RWPE1 (cell line): ENCODE results near the gene OR7G1.
"Not testable (repeated sequence)": the region's sequence is repeated elsewhere in the genome, so short reads cannot be mapped to it uniquely, and the experiment has no call there.

Experiments used
- CTCF ChIA-PET: fragments of 350-600 bp; sonication (Branson Sonifier 250); formaldehyde crosslinking; extraction: SDS; loops from one replicate; lab custom pipeline; 2021; lab: Yijun Ruan, JAX
- POLR2A ChIA-PET: fragments of 400-600 bp; formaldehyde crosslinking; extraction: SDS; loops from one replicate; lab custom pipeline; 2020; ENCODE audit warnings: antibody characterized with exemption; ENCODE audit not compliant: low non-redundant PET; lab: Yijun Ruan, JAX
- DNase-seq: peaks from one replicate; pipeline ENCODE4 v3.0.0; 2012; ENCODE audit warnings: low spot score
- H3K27ac ChIP-seq: fragments of 450-650 bp; 2 replicates; pipeline ENCODE4 v1.5.1; 2017
- CTCF ChIP-seq: fragments of 450-650 bp; conservative IDR thresholded peaks from 2 replicates; pipeline ENCODE4 v1.5.1; 2017; ENCODE audit warnings: low read depth, mild to moderate bottlenecking

OR7G1 gene

GRCh38 chr19:9075064-9075949 lies 40.3 kb downstream of the OR7G1 start:
- POLR2A ChIA-PET: no interaction called here

GRCh38 chr19:9073806-9074205 lies 41.8 kb downstream of the OR7G1 start:
- no peak for TF ChIP-seq CTCF
- POLR2A ChIA-PET: no interaction called here
- CTCF ChIA-PET: interaction anchor here (0.6 kb wide), 1 partner anchor 1499 kb away, joined by 3 read pairs; no protein-coding TSS in a partner anchor
- H3K27ac ChIP-seq: no peak overlapping the region
- DNase-seq: no peak

More at GRCh38 chr19:9075064-9075949, 40.3 kb downstream of the OR7G1 start:
- CTCF ChIA-PET: interaction anchor here (0.5 to 1.1 kb wide), 3 partner anchors 9 to 807 kb away, joined by 4 to 6 read pairs (median 4); no protein-coding TSS in a partner anchor
- TF ChIP-seq CTCF: no peak
- H3K27ac ChIP-seq: peak overlapping the region; percentile 94
- peak; percentile 100 for DNase-seq

GRCh38 chr19:9071720-9072119 lies 43.8 kb downstream of the OR7G1 start:
- POLR2A ChIA-PET, H3K27ac ChIP-seq, CTCF ChIA-PET, DNase-seq: not testable (repeated sequence)

DNA sequence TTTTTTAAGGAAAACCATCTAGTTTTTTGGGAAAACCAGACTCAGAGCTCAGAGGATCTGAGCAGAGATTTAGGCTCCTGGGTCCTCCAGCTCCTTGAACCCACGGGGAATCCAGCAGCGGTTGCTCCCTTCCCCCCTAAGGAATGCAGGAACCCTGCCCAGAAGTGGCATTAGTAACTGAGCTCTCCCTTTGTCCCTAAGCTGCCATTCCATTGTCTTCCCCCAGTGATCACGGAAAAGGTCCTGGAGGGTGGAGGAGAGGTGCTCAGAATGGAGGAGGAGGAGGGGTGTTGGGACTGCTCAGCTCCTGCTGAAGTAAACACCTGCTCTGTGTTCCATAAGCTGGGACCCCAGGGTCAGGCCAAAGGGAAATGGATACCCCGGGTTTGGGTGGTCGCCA lies 45.5 kb downstream of the OR7G1 start:
- DNase-seq: no peak
- CTCF ChIA-PET: no interaction called here

GRCh38 chr19:9065457-9066014 lies 50.0 kb downstream of the OR7G1 start:
- POLR2A ChIA-PET: no interaction called here
- no peak overlapping the region for H3K27ac ChIP-seq
- DNase-seq: no peak
- CTCF ChIA-PET: interaction anchor here (0.6 kb wide), 1 partner anchor 10 kb away, joined by 4 read pairs; no protein-coding TSS in a partner anchor
- no peak for TF ChIP-seq CTCF

More for the DNA sequence above, 45.5 kb downstream of the OR7G1 start:
- TF ChIP-seq CTCF: no peak
- no peak overlapping the region for H3K27ac ChIP-seq
- POLR2A ChIA-PET: no interaction called here
